Stimulated activated CD4-positive, alpha-beta T cell treated with anti-CD3 and anti-CD28 coated beads, Interleukin-15, amount 100 ng/mL, for 1 hour (primary cell): ENCODE measurements around the gene ARID3A.
"Not testable (repeated sequence)": the region's sequence is repeated elsewhere in the genome, so short reads cannot be mapped to it uniquely, and the experiment has no call there.

Experiments
- DNase-seq, 2 donors: peaks; one replicate each; pipeline ENCODE4 v3.0.0-alpha.2; 2020; ENCODE audit warnings: low read depth in 1 of 2, low spot score in 1 of 2

Gene ARID3A

DNA sequence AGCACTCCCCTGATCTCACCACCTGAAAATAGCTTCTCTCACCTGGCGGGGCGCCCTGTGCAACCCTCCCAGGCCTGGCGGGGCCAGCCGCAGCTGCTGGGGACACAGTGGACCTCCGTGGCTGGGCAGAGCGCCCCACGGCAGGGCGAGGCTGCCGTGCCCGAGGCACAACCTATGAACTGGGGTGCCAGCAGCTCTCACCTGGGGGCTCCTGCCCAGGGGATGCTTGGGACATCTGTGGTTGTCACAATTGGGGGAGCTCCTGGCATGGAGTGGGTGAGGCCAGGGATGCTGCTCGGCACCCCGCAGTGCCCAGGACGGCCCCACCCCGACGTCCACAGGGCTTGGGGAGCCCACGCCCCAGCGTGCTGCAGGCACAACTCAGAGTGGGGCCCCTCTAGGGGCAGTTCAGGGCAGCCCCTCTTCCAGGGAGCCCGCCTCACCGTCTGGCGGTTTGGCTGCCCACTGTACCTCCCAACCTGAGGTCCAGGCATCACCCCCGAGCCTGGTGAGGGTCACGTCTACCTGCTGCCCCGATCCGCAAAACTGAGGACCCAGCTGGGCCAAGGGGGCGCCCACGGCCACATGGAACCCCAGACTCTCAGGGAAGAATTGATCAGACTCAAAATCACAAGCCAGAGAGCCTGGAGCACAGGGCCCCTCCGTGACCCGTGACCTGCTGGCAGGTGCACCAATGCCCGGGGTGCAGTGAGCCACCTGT is 89.4 kb downstream of the ARID3A start:
- DNase-seq, result no peak

GRCh38 chr19:1015782-1016646 is 90.2 kb downstream of the ARID3A start:
- no peak for DNase-seq

- no peak for DNase-seq
Measured at GRCh38 chr19:1016647-1017114, 90.8 kb downstream of the ARID3A start.

DNA sequence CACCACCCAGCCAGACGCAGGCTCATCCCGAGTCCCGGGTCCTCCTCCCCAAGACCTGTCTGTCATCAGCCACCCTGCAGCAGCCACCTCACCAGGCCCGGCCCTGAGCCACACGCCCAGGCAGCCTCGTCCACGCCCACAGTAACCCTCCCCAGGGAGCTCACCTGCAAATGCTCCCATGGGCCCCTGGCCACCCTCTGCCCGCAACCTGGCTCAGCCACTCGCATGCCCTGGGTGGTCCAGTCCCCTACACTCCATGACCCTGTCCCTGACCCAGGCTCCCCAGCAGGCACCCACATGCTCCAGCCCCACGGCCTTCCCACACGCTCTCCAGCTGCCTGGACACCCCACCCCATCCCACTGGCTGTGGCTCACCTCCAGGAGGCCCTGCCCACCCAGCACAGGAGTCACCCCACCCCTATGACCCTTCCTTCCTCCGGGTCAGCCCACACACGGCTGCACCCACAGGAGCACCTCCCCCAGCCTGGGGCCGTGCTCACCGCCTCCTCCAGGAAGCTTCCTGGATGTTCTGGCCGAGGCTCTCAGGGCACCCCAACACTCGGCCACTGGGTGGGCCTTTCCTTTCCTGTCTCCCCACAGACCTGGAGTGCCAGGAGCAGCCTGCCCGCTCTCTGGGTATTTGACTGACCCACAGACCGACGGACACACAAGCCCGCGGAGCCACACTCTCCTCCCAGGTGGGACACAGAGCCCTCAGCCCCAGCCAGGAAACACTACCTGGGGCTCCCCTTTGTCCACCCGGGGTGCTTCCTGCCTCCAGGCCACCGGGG is 91.5 kb downstream of the ARID3A start:
- no peak for DNase-seq

DNA sequence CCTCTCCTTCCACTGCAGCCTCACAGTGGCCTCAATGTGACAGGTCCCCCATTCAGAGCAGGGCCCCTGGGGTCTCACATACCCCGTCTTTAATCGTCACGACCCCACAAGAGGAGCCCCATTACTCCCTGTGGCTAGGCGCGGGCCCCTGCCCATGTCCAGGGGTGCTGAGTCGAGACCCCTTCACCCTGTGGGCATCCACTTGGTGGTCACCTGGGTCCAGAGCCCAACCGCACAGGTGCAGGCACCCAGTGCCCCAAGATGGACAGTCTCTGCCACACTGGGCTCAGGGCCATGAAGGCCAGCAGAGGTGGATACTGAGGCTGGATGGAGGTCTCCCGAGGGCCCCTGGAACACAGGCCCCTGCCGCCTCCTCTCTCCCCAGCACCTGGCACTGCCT is 92.1 kb downstream of the ARID3A start:
- no peak for DNase-seq

GRCh38 chr19:1018393-1018792 is 92.6 kb downstream of the ARID3A start:
- DNase-seq, result no peak

GRCh38 chr19:1018932-1019615 is 93.2 kb downstream of the ARID3A start:
- DNase-seq, result no peak

GRCh38 chr19:1019616-1019961 is 93.8 kb downstream of the ARID3A start:
- no peak for DNase-seq

- DNase-seq, result no peak
Measured at GRCh38 chr19:1019980-1020867, 94.4 kb downstream of the ARID3A start.

DNA sequence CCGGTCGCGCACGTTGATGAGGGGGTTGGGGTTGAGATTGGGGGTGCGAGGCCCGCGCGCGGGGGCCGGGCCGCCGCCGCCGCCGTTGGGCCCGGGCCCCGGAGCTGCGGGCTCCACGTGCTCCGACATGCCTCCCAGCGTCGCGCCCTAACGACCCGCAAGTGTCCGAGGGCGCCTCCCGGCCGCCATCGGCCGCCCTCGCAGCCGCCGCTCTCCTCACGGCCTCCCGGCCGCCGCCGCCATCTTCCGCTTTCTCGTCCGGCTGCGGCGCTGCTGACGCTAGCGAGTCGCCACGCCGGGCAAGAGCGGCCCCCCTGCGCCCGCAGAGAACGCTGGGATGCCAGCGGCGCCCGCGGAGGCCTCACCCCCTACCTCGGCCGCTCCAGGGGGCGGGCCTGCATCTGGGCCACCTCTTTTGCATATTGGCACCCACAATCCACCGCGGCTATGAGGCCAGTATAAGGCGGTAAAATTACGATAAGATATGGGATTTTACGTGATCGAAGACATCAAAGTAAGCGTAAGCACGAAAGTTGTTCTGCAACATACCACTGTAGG is 95.1 kb downstream of the ARID3A start, which contains the start of gene TMEM259:
TMEM259 (minus strand) TSS at position 256 of the 558 bp plus-strand sequence; CDS start at position 129, 127 bp downstream.
- peak; percentile 94 to 97 for DNase-seq

GRCh38 chr19:1023883-1024188 is 98.0 kb downstream of the ARID3A start:
- DNase-seq, result not testable (repeated sequence)

DNA sequence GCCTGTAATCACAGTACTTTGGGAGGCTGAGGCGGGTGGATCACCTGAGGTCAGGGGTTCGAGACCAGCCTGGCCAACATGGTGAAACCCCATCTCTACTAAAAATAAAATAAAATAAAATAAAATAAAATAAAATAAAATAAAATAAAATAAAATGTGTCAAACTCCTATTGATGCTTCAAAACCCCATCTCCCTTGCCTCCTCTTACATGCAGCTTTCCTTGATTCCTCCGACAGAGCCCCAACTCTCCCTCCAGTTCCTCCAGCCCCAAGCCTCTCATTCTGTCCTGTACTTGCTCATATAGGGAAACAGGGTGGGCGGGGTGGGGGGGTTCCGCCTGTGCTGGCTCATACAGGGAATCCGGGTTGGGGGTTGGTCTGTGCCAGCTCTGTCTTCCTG is 99.2 kb downstream of the ARID3A start:
- DNase-seq, result not testable (repeated sequence)
